ENCODE data around the gene IL12RB2. TPM values are rescaled to one million over a fixed set of nuclear protein-coding genes. Genes with fewer than 3 reads are reported as not detected.
"Not testable (repeated sequence)": the region's sequence is repeated elsewhere in the genome, so short reads cannot be mapped to it uniquely, and the experiment has no call there.

The IL12RB2 gene
- total RNA-seq, 1 donor from 2014 or later, result 0.37 TPM

- ATAC-seq, result no peak
- intact Hi-C loops (cut with micrococcal nuclease), result no loop called here
- DNase-seq, result no peak
Observed at GRCh38 chr1:67441739-67442281, 134.1 kb downstream of the IL12RB2 start.

GRCh38 chr1:67446014-67446413, 138.3 kb downstream of the IL12RB2 start:
- intact Hi-C loops (cut with micrococcal nuclease); ATAC-seq; DNase-seq: not testable (repeated sequence)

Other genes starting within 250 kb of the IL12RB2 start
- gene C1orf141, start 172.9 kb upstream of the IL12RB2 start, total RNA-seq, result not detected
- not detected for gene IL23R, start 141.4 kb upstream of the IL12RB2 start, total RNA-seq
- gene SERBP1, start 122.5 kb downstream of the IL12RB2 start, total RNA-seq, result 134 TPM

All from left ventricle myocardium superior (tissue), 1 donor.